ENCODE results near the gene CERS1. TPM values are rescaled to one million over a fixed set of nuclear protein-coding genes. Genes with fewer than 3 reads are reported as not detected.

Gene CERS1
- total RNA-seq, 2 experiments from 2014 or later: not detected

- Mint-ChIP-seq H3K27ac (no peak overlapping the region), H3K4me1 (no peaks in the 10 kb centered on the region), H3K36me3 (ENCODE audit: low read depth) (peaks cover 51% of the 10 kb centered on the region), H3K27me3 (no peaks in the 10 kb centered on the region), H3K9me3 (no peaks in the 10 kb centered on the region), H3K4me3 (no peak overlapping the region)
- DNase-seq: no peak
- POLR2A ChIA-PET: no interaction called here
- CTCF ChIA-PET: interaction anchor here (2.3 kb wide), 1 partner anchor 9 kb away, joined by 6 read pairs; no protein-coding TSS in a partner anchor
These were observed 35.7 kb downstream of the CERS1 start for GRCh38 chr19:18860302-18860700.

- no peaks in the 10 kb centered on the region for H3K9me3 Mint-ChIP-seq
- CTCF ChIA-PET: interaction anchor here (2.3 kb wide), 1 partner anchor 9 kb away, joined by 6 read pairs; no protein-coding TSS in a partner anchor
- POLR2A ChIA-PET: no interaction called here
These were observed 36.2 kb downstream of the CERS1 start for GRCh38 chr19:18859676-18860301.

GRCh38 chr19:18858906-18859646, 36.9 kb downstream of the CERS1 start:
- H3K36me3 Mint-ChIP-seq (ENCODE audit: low read depth): peaks cover 52% of the 10 kb centered on the region
- ChIA-PET POLR2A (no interaction called here), CTCF (interaction anchor here (0.7 kb wide), 1 partner anchor 8 kb away, joined by 3 read pairs; no protein-coding TSS in a partner anchor)
- H3K4me3 Mint-ChIP-seq: no peak overlapping the region
- no peak overlapping the region for H3K27ac Mint-ChIP-seq
- H3K27me3 Mint-ChIP-seq: no peaks in the 10 kb centered on the region
- no peak for DNase-seq
- no peaks in the 10 kb centered on the region for H3K4me1 Mint-ChIP-seq
- H3K9me3 Mint-ChIP-seq: no peaks in the 10 kb centered on the region

More at GRCh38 chr19:18859676-18860301, 36.2 kb downstream of the CERS1 start:
- Mint-ChIP-seq H3K4me1 (no peaks in the 10 kb centered on the region), H3K27ac (no peak overlapping the region), H3K4me3 (no peak overlapping the region), H3K36me3 (ENCODE audit: low read depth) (peaks cover 52% of the 10 kb centered on the region), H3K27me3 (no peaks in the 10 kb centered on the region)
- no peak for DNase-seq

- H3K9me3 Mint-ChIP-seq: no peaks in the 10 kb centered on the region
- ChIA-PET POLR2A (no interaction called here), CTCF (no interaction called here)
- DNase-seq: no peak
- H3K4me3 Mint-ChIP-seq: no peak overlapping the region
- H3K4me1 Mint-ChIP-seq: no peaks in the 10 kb centered on the region
- no peak overlapping the region for H3K27ac Mint-ChIP-seq
- peaks cover 57% of the 10 kb centered on the region for H3K36me3 Mint-ChIP-seq (ENCODE audit: low read depth)
- H3K27me3 Mint-ChIP-seq: no peaks in the 10 kb centered on the region
These were observed 38.7 kb downstream of the CERS1 start for GRCh38 chr19:18857223-18857622.

GRCh38 chr19:18856385-18857126, 39.4 kb downstream of the CERS1 start:
- ChIA-PET POLR2A (interaction anchor here (0.9 kb wide), 1 partner anchor 13 kb away, joined by 7 read pairs; no protein-coding TSS in a partner anchor), CTCF (interaction anchor here (1.7 kb wide), 1 partner anchor 9 kb away, joined by 5 read pairs; no protein-coding TSS in a partner anchor)
- H3K27ac Mint-ChIP-seq: no peak overlapping the region
- no peak for DNase-seq
- no peaks in the 10 kb centered on the region for H3K27me3 Mint-ChIP-seq
- no peak overlapping the region for H3K4me3 Mint-ChIP-seq
- peaks cover 51% of the 10 kb centered on the region for H3K36me3 Mint-ChIP-seq (ENCODE audit: low read depth)
- no peaks in the 10 kb centered on the region for H3K9me3 Mint-ChIP-seq
- H3K4me1 Mint-ChIP-seq: no peaks in the 10 kb centered on the region

GRCh38 chr19:18855647-18856384, 40.1 kb downstream of the CERS1 start:
- ChIA-PET POLR2A (interaction anchor here (0.9 kb wide), 1 partner anchor 12 kb away, joined by 7 read pairs; no protein-coding TSS in a partner anchor), CTCF (interaction anchor here (0.5 to 1.7 kb wide), 4 partner anchors 9 to 1078 kb away, joined by 3 to 5 read pairs (median 4); no protein-coding TSS in a partner anchor)
- DNase-seq: no peak
- no peaks in the 10 kb centered on the region for H3K27me3 Mint-ChIP-seq
- no peak overlapping the region for H3K4me3 Mint-ChIP-seq
- no peaks in the 10 kb centered on the region for H3K4me1 Mint-ChIP-seq
- no peak overlapping the region for H3K27ac Mint-ChIP-seq
- H3K9me3 Mint-ChIP-seq: no peaks in the 10 kb centered on the region
- peaks cover 50% of the 10 kb centered on the region for H3K36me3 Mint-ChIP-seq (ENCODE audit: low read depth)

- no peak overlapping the region for H3K27ac Mint-ChIP-seq
- H3K4me1 Mint-ChIP-seq: peaks cover 4% of the 10 kb centered on the region
- CTCF ChIA-PET: interaction anchor here (1.0 to 1.7 kb wide), 2 partner anchors 8 to 11 kb away, joined by 4 to 5 read pairs; no protein-coding TSS in a partner anchor
- peaks cover 50% of the 10 kb centered on the region for H3K36me3 Mint-ChIP-seq (ENCODE audit: low read depth)
- H3K9me3 Mint-ChIP-seq: no peaks in the 10 kb centered on the region
- no peak for DNase-seq
- POLR2A ChIA-PET: no interaction called here
- no peak overlapping the region for H3K4me3 Mint-ChIP-seq
- no peaks in the 10 kb centered on the region for H3K27me3 Mint-ChIP-seq
These were observed 41.0 kb downstream of the CERS1 start for GRCh38 chr19:18854982-18855381.

GRCh38 chr19:18853755-18854427, 42.1 kb downstream of the CERS1 start:
- Mint-ChIP-seq H3K4me3 (no peak overlapping the region), H3K27me3 (no peaks in the 10 kb centered on the region), H3K36me3 (ENCODE audit: low read depth) (peaks cover 52% of the 10 kb centered on the region), H3K9me3 (no peaks in the 10 kb centered on the region), H3K4me1 (peaks cover 12% of the 10 kb centered on the region), H3K27ac (no peak overlapping the region)
- DNase-seq: no peak
- CTCF ChIA-PET: no interaction called here
- POLR2A ChIA-PET: no interaction called here

- CTCF ChIA-PET: no interaction called here
These were observed 43.3 kb downstream of the CERS1 start for GRCh38 chr19:18852648-18853047.

GRCh38 chr19:18851673-18852325, 44.2 kb downstream of the CERS1 start:
- Mint-ChIP-seq H3K9me3 (no peaks in the 10 kb centered on the region), H3K4me3 (no peak overlapping the region), H3K27me3 (no peaks in the 10 kb centered on the region), H3K36me3 (ENCODE audit: low read depth) (peaks cover 60% of the 10 kb centered on the region), H3K4me1 (peaks cover 31% of the 10 kb centered on the region), H3K27ac (no peak overlapping the region)
- no peak for DNase-seq
- ChIA-PET POLR2A (no interaction called here), CTCF (interaction anchor here (1.1 to 2.3 kb wide), 3 partner anchors 9 to 15 kb away, joined by 4 to 6 read pairs (median 4); no protein-coding TSS in a partner anchor)

More at GRCh38 chr19:18852648-18853047, 43.3 kb downstream of the CERS1 start:
- Mint-ChIP-seq H3K27me3 (no peaks in the 10 kb centered on the region), H3K36me3 (ENCODE audit: low read depth) (peaks cover 57% of the 10 kb centered on the region), H3K4me3 (no peak overlapping the region), H3K9me3 (no peaks in the 10 kb centered on the region), H3K4me1 (peaks cover 23% of the 10 kb centered on the region), H3K27ac (no peak overlapping the region)
- POLR2A ChIA-PET: no interaction called here
- DNase-seq: no peak

GRCh38 chr19:18850471-18851375, 45.2 kb downstream of the CERS1 start:
- Mint-ChIP-seq H3K27ac (no peak overlapping the region), H3K36me3 (ENCODE audit: low read depth) (peaks cover 53% of the 10 kb centered on the region), H3K4me1 (peaks cover 39% of the 10 kb centered on the region), H3K4me3 (no peak overlapping the region), H3K27me3 (no peaks in the 10 kb centered on the region), H3K9me3 (no peaks in the 10 kb centered on the region)
- ChIA-PET CTCF (interaction anchor here (0.6 to 2.3 kb wide), 5 partner anchors 10 to 145 kb away, joined by 3 to 6 read pairs (median 4); no protein-coding TSS in a partner anchor), POLR2A (no interaction called here)
- no peak for DNase-seq

All from activated CD4-positive, alpha-beta T cell treated with anti-CD3 and anti-CD28 coated beads, Interleukin-2, amount 10 ng/mL, durations not matched to agents 7 days and 5 days (primary cell).